ENCODE results near the gene SLC12A1. TPM values are rescaled to one million over a fixed set of nuclear protein-coding genes. Genes with fewer than 3 reads are reported as not detected.

SLC12A1 gene
- total and polyA plus RNA-seq, 2 of the 8 experiments (the other 6 are each of a cell fraction or from before 2014, with no cell fraction given) = 0.63 to 1.0 TPM

- Histone ChIP-seq H3K36me3 (ENCODE audit: control insufficient read depth in 2 of 4, insufficient read depth in 4 of 4, low read length in 3 of 4) (peaks cover 0 to 48% (median 28%) of the 10 kb centered on the region in 4 experiments; a peak in 6 of 8 replicates), H3K4ac (replicated peaks; ENCODE audit: insufficient read length, low read depth, low read length) (no peak overlapping the region), H3K27ac (ENCODE audit: low read depth, low read length) (no peak overlapping the region), H3K23me2 (ENCODE audit: low read depth, low read length) (peaks cover 2% of the 10 kb centered on the region; the same call in 1 of the 2 replicates), H3K9me3 (ENCODE audit: insufficient read depth in 2 of 2, low read depth in 1 of 2, low read length in 1 of 2) (no peaks in the 10 kb centered on the region), H3K27me3 (replicated peaks in 1 of 4; ENCODE audit: control insufficient read depth in 3 of 4, extremely low read depth in 1 of 4, insufficient read depth in 3 of 4, low read length in 3 of 4) (no peaks in the 10 kb centered on the region), H4K8ac (ENCODE audit: extremely low read depth, insufficient read depth, low read length) (no peak overlapping the region), H3K23ac (ENCODE audit: insufficient read length) (no peak overlapping the region), H2AFZ (ENCODE audit: low read length) (no peak overlapping the region), H2BK5ac (ENCODE audit: low read depth, low read length) (no peak overlapping the region), H2BK12ac (ENCODE audit: low read depth, low read length) (no peak overlapping the region), H2BK15ac (ENCODE audit: low read length) (no peak overlapping the region), H3K18ac (ENCODE audit: extremely low read depth, low read length) (no peak overlapping the region), H2BK120ac (replicated peaks; ENCODE audit: low read depth, low read length) (no peak overlapping the region), H3K79me1 (ENCODE audit: low read depth, low read length) (no peaks in the 10 kb centered on the region), H3K4me2 (ENCODE audit: insufficient read depth in 1 of 2, low read depth in 2 of 2, low read length in 2 of 2) (peak overlapping the region; percentile 61 to 81; a peak in 3 of 4 replicates), H3K4me3 (ENCODE audit: extremely low read depth in 1 of 4, insufficient read depth in 2 of 4, low read depth in 3 of 4, low read length in 4 of 4) (peak overlapping the region in 1 of 4 experiments; percentile 99; a peak in 2 of 8 replicates), H2AK5ac (ENCODE audit: low read depth, low read length) (no peak overlapping the region), H4K20me1 (replicated peaks in 1 of 2; ENCODE audit: control insufficient read depth in 1 of 2, insufficient read depth in 2 of 2, low read length in 2 of 2) (peaks cover 3 to 4% of the 10 kb centered on the region in 2 experiments), H3K79me2 (ENCODE audit: control insufficient read depth in 1 of 2, insufficient read depth in 2 of 2, low read length in 2 of 2) (peaks cover 0 to 68% of the 10 kb centered on the region in 2 experiments; a peak in 3 of 4 replicates), H3K14ac (ENCODE audit: insufficient read length) (no peak overlapping the region), H3K9ac (replicated peaks in 1 of 4; ENCODE audit: extremely low read depth in 1 of 4, low read depth in 3 of 4, low read length in 3 of 4) (no peak overlapping the region), H2BK20ac (ENCODE audit: low read length) (no peak overlapping the region), H3K56ac (replicated peaks; ENCODE audit: insufficient read length, low read depth, low read length) (no peak overlapping the region), H4K5ac (ENCODE audit: insufficient read length, low read depth, low read length) (no peak overlapping the region), H3K4me1 (replicated peaks in 1 of 4; ENCODE audit: control insufficient read depth in 3 of 4, insufficient read depth in 4 of 4, low read length in 3 of 4) (peaks cover 3 to 9% (median 4%) of the 10 kb centered on the region in 4 experiments; a peak in 5 of 7 replicates), H4K91ac (replicated peaks; ENCODE audit: insufficient read length, low read length) (no peak overlapping the region)
- ChIA-PET POLR2A (ENCODE audit: partially characterized antibody) (interaction anchor here (0.5 to 2.3 kb wide), 7 partner anchors 10 to 386 kb away, joined by 3 to 11 read pairs (median 3); partner anchors contain the start of gene MYEF2), CTCF (ENCODE audit: partially characterized antibody) (interaction anchor here (1.1 to 6.6 kb wide), 8 partner anchors 10 to 222 kb away, joined by 3 to 59 read pairs (median 22); no protein-coding TSS in a partner anchor)
- DNase-seq (ENCODE audit: low read depth in 1 of 2, low spot score in 2 of 2) (no peak), FAIRE-seq (no peak)
- 68% methylated on average over 2 of the region's 2 CpGs; no CpG with 5 or more reads in 1 of the 2 experiments for WGBS, 2 experiments (ENCODE audit: extremely low coverage in 1 of 2, insufficient coverage in 1 of 2, insufficient read length in 1 of 2, insufficient replicate concordance in 2 of 2, low coverage in 1 of 2, low lambda C conversion rate in 2 of 2, missing lambda C conversion rate in 1 of 2)
- TF ChIP-seq CTCF (IDR thresholded peaks at IDR 0.05; ENCODE audit: control extremely low read depth in 1 of 3, insufficient read depth in 1 of 3, low read depth in 1 of 3, low read length in 3 of 3) = peak in 1 of 3 experiments; percentile 34; a peak in 1 of 4 replicates
- TF ChIP-seq SP2 (IDR thresholded peaks at IDR 0.05; ENCODE audit: low read length) = no peak
- TF ChIP-seq CEBPB (IDR thresholded peaks at IDR 0.05; ENCODE audit: low read depth, low read length) = peak; percentile 97
- TF ChIP-seq FOSL1 (IDR thresholded peaks at IDR 0.05; ENCODE audit: insufficient read depth, low read depth, low read length) = no peak
- peak; percentile 44 to 57; a peak in 3 of 4 replicates for TF ChIP-seq RAD21 (IDR thresholded peaks at IDR 0.05 in 1 of 2, conservative IDR thresholded peaks at IDR 0.05 in 1 of 2; ENCODE audit: low read depth in 2 of 2, low read length in 2 of 2)
- no peak for TF ChIP-seq SIN3A (conservative IDR thresholded peaks at IDR 0.05 in 1 of 2, IDR thresholded peaks at IDR 0.05 in 1 of 2; ENCODE audit: low read depth in 1 of 2, low read length in 2 of 2)
- TF ChIP-seq HDAC6 (IDR thresholded peaks at IDR 0.05; ENCODE audit: low read depth, low read length) = no peak
- no peak for TF ChIP-seq SAP30 (IDR thresholded peaks at IDR 0.05; ENCODE audit: insufficient read depth, insufficient replicate concordance, low read length)
- no peak for TF ChIP-seq PHF8 (conservative IDR thresholded peaks at IDR 0.05; ENCODE audit: low read depth, low read length)
- TF ChIP-seq SP1 (IDR thresholded peaks at IDR 0.05; ENCODE audit: low read depth, low read length) = no peak
Observed at GRCh38 chr15:48334260-48334659, 128.2 kb downstream of the SLC12A1 start.

All from H1 (cell line).